HepG2 (cell line): ENCODE data around the gene SLC9A8. TPM values are rescaled to one million over a fixed set of nuclear protein-coding genes. Genes with fewer than 3 reads are reported as not detected.

Experiments used
- CCDC6 ChIP-seq: sonication (generic); formaldehyde crosslinking; IDR thresholded peaks from 2 replicates; pipeline ENCODE4 v1.8.1; 2022; ENCODE audit warnings: mild to moderate bottlenecking, missing genetic modification reagents, moderate library complexity
- DMAP1 ChIP-seq: IDR thresholded peaks from 2 replicates; pipeline ENCODE4 v1.6.1; 2016
- DZIP1 ChIP-seq: sonication (generic); formaldehyde crosslinking; IDR thresholded peaks from 2 replicates; pipeline ENCODE4 v1.5.0; 2020; ENCODE audit warnings: mild to moderate bottlenecking, missing genetic modification reagents
- GLI4 ChIP-seq: sonication (generic); formaldehyde crosslinking; IDR thresholded peaks from 2 replicates; pipeline ENCODE4 v1.5.1; 2020; ENCODE audit warnings: missing genetic modification reagents, mild to moderate bottlenecking, moderate library complexity, borderline replicate concordance
- HES4 ChIP-seq: sonication (generic); formaldehyde crosslinking; IDR thresholded peaks from 2 replicates; pipeline ENCODE4 v1.9.0; 2021; ENCODE audit warnings: mild to moderate bottlenecking, missing genetic modification reagents, borderline replicate concordance
- PITX1 ChIP-seq: sonication (generic); formaldehyde crosslinking; IDR thresholded peaks from 2 replicates; pipeline ENCODE4 v1.5.1; 2020; ENCODE audit warnings: mild to moderate bottlenecking, missing genetic modification reagents
- SRF ChIP-seq: IDR thresholded peaks from 2 replicates; pipeline ENCODE4 v1.6.1; 2011; ENCODE audit warnings: mild to moderate bottlenecking, low read depth, low read length, moderate library complexity
- ZNF605 ChIP-seq: sonication (generic); formaldehyde crosslinking; IDR thresholded peaks from 2 replicates; pipeline ENCODE4 v1.8.0; 2022; ENCODE audit warnings: mild to moderate bottlenecking, missing genetic modification reagents
- polyA plus RNA-seq, 8 experiments: library from polyadenylated mRNA; depleted of rRNA in 3 of 8; stranded (reverse) in 7 of 8; unstranded in 1 of 8; fragments of >200 nt; fragmentation: Illumina TruSeq in 4 of 8; extraction: Trizol in 4 of 8; gene quantifications; 2 replicates each; pipeline versions ENCODE4 v1.2.1 to v1.2.3, GENCODE V29; 2011 to 2016; ENCODE audit warnings: low read depth in 4 of 8, missing spikeins in 1 of 8, mixed read lengths in 1 of 8; ENCODE audit not compliant: insufficient read depth in 1 of 8
- total RNA-seq, 5 experiments: library from RNA; depleted of rRNA; stranded (reverse); fragments of >200 nt; fragmentation: Illumina TruSeq; extraction: Trizol; gene quantifications; 2 replicates each; pipeline ENCODE4 v1.2.3, GENCODE V29; 2016; ENCODE audit warnings: low read depth in 1 of 5
- TF ChIP-seq, protein P1 (sequence below): sonication (generic); formaldehyde crosslinking; conservative IDR thresholded peaks from 2 replicates; pipeline ENCODE4 v1.8.1; 2023; ENCODE audit warnings: missing genetic modification reagents

SLC9A8 gene
- total and polyA plus RNA-seq, 2 of the 13 experiments (the other 11 are each of a cell fraction or from before 2014, with no cell fraction given): 4.1 to 7.4 TPM

GRCh38 chr20:49796600-49797343 lies 15.9 kb upstream of the SLC9A8 start (continued):
- TF ChIP-seq, protein P1, sequence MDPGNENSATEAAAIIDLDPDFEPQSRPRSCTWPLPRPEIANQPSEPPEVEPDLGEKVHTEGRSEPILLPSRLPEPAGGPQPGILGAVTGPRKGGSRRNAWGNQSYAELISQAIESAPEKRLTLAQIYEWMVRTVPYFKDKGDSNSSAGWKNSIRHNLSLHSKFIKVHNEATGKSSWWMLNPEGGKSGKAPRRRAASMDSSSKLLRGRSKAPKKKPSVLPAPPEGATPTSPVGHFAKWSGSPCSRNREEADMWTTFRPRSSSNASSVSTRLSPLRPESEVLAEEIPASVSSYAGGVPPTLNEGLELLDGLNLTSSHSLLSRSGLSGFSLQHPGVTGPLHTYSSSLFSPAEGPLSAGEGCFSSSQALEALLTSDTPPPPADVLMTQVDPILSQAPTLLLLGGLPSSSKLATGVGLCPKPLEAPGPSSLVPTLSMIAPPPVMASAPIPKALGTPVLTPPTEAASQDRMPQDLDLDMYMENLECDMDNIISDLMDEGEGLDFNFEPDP (CRISPR knock-in tag): no peak
- TF ChIP-seq HES4 (CRISPR knock-in tag) (no peak), CCDC6 (CRISPR knock-in tag) (no peak), GLI4 (CRISPR knock-in tag) (0 out of 2 replicates have a peak, but pooled peaks have one; percentile 34), ZNF605 (CRISPR knock-in tag) (no peak), PITX1 (CRISPR knock-in tag) (no peak), SRF (no peak), DMAP1 (no peak), DZIP1 (CRISPR knock-in tag) (no peak)
